Body of pancreas (tissue), 4 donors: ENCODE measurements around the gene GYPC. TPM values are rescaled to one million over a fixed set of nuclear protein-coding genes. Genes with fewer than 3 reads are reported as not detected.
"Not testable (repeated sequence)": the region's sequence is repeated elsewhere in the genome, so short reads cannot be mapped to it uniquely, and the experiment has no call there.

Source experiments
- ATAC-seq: fragments of 150-250 bp; one replicate; pipeline ENCODE4 v1.9.1; 2016
- DNase-seq, 4 donors: peaks; one replicate each; pipeline ENCODE4 v3.0.0-alpha.2; 2019
- H3K27ac ChIP-seq, 4 donors: fragments of 200-600 bp; sonication (generic); 1 replicate in 3 of 4; 2 replicates in 1 of 4; pipeline versions ENCODE4 v1.5.1 to v1.6.1; 2016 to 2019; ENCODE audit warnings: mild to moderate bottlenecking in 1 of 4, mixed read lengths in 1 of 4, moderate library complexity in 1 of 4
- H3K27me3 ChIP-seq, 2 donors: fragments of 200-600 bp; sonication (generic); one replicate each; pipeline ENCODE4 v1.6.0; 2016; ENCODE audit warnings: mild to moderate bottlenecking in 1 of 2
- H3K36me3 ChIP-seq, 2 donors: fragments of 200-600 bp; sonication (generic); replicated peaks in 1 of 2; 2 replicates each; pipeline ENCODE4 v1.5.1; 2016; ENCODE audit warnings: low read depth in 2 of 2; ENCODE audit not compliant: insufficient read depth in 1 of 2
- H3K4me1 ChIP-seq: fragments of 200-600 bp; sonication (generic); one replicate; pipeline ENCODE4 v1.6.0; 2016
- H3K4me3 ChIP-seq, 2 donors: fragments of 200-600 bp; sonication (generic); 1 replicate in 1 of 2; 2 replicates in 1 of 2; pipeline ENCODE4 v1.5.1; 2016 to 2019
- H3K9me3 ChIP-seq, 3 donors: fragments of 200-600 bp; sonication (generic); 1 replicate in 2 of 3; 2 replicates in 1 of 3; pipeline ENCODE4 v1.5.1; 2016
- POLR2A ChIP-seq, 3 donors: fragments of 450-650 bp; IDR thresholded peaks; one replicate each; pipeline ENCODE4 v1.6.1; 2016; ENCODE audit warnings: antibody characterized with exemption in 3 of 3, mild to moderate bottlenecking in 2 of 3
- WGBS, 2 donors: methylation state at CpG; one replicate each; pipeline ENCODE4 v1.1.5; 2017; 5-methylcytosine and 5-hydroxymethylcytosine counted together
- intact Hi-C: fragments of 100-400 bp; cut with DNase I; formaldehyde crosslinking; loops from one replicate; pipeline ENCODE4 v1.15.1; 2023
- total RNA-seq, 2 donors: library from RNA; depleted of rRNA; stranded (reverse); fragments of >200 nt; gene quantifications; one replicate each; pipeline ENCODE4 v1.1.0, GENCODE V29; 2016
- TF ChIP-seq, protein P1 (sequence below), 7 experiments: fragments of 450-650 bp in 4 of 7; fragments of 200-600 bp in 3 of 7; sonication (generic) in 3 of 7; IDR thresholded peaks; one replicate each; pipeline ENCODE4 v1.5.1; 2016 to 2019; ENCODE audit warnings: antibody characterized with exemption in 7 of 7

Gene GYPC
- total RNA-seq, 2 donors from 2014 or later: 26.4 to 28.8 TPM

DNA sequence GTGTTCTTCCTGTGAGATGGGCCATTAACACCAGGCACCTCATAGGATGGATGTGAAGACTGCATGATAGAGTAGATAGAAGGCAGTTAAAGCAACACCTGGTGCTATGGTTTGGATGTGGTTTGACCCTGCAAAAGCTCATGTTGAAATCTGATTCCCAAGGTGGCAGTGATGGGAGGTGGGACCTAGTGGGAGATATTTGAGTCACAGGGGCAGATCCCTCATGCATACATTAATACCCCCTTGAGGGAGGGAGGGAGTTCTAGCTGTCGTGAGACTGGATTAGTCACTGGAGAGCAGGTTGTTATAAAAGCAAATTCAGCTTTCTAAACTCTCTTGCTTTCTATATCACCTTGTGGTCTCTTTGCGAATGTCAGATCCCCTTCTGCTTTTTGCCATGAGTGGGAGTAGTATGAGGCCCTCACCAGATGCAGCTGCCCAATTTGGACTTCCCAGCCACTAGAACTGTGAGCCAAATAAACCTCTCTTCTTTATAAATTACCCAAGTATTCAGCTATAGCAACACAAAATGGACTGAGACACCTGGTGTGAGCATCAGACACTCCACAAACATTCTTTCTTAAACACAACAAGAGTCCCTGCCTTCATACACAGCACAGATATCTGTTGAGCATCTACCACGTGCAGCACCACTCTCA, 37.1 kb downstream of the GYPC start:
- intact Hi-C loops, H3K27me3 ChIP-seq, ATAC-seq, H3K36me3 ChIP-seq, DNase-seq, H3K4me3 ChIP-seq, H3K9me3 ChIP-seq, H3K27ac ChIP-seq: not testable (repeated sequence)
- WGBS, 2 donors: 53 to 88% methylated on average over 2 to 3 of the region's 3 CpGs
- H3K4me1 ChIP-seq: peaks cover 15% of the 10 kb centered on the region

DNA sequence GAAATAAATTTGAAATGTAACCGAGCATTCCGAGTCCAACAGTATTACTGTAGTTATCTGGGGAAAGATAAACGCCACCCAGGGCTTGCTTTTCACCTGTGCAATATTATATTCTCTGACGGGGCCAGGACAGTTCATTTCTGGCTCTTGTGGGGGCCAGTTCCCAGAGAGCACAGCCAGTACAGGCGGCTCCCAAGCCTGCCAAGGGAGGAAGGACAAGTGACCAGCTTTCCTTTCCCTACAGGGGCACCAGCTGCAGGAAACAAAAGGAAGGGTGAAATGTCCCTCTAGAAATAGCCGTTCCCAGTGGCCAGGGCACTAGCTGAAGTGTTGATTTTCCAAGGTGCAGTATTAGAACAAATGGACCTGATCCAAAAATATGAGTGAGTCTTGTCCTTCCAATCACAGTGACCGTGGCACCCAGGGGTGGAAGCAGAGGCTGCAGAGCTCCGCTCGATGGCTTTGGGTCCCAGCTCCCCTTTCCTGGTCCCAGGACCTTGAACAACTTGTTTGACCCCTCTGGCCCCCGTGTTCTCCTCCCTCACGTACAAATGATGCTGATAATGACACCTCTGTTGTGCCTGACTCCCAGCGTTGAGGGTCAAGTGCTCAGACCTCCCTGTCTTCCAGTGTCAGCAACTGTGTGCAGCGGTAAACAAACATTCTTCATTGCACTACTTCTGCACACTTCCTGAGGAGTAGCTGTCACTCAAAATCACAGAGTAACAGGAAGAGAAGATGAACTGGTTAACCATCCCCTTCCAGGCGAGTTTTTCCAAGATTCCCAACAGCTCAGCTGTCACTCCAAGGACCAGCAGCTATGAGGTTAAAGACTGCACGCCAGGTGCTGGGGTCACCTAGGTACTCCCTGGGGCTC, 40.9 kb downstream of the GYPC start:
- DNase-seq (no peak), ATAC-seq (no peak)
- no peak overlapping the region for H3K4me3 ChIP-seq
- peaks cover 21% of the 10 kb centered on the region for H3K4me1 ChIP-seq
- intact Hi-C loops: no loop called here
- H3K27ac ChIP-seq: no peak overlapping the region
- H3K36me3 ChIP-seq: peaks cover 0 to 2% of the 10 kb centered on the region in 2 donors
- 43 to 47% methylated on average over 15 of the region's 15 CpGs for WGBS, 2 donors
- no peaks in the 10 kb centered on the region for H3K9me3 ChIP-seq
- no peaks in the 10 kb centered on the region for H3K27me3 ChIP-seq
- no peak for TF ChIP-seq POLR2A (IDR thresholded peaks at IDR 0.05)
- TF ChIP-seq, protein P1, sequence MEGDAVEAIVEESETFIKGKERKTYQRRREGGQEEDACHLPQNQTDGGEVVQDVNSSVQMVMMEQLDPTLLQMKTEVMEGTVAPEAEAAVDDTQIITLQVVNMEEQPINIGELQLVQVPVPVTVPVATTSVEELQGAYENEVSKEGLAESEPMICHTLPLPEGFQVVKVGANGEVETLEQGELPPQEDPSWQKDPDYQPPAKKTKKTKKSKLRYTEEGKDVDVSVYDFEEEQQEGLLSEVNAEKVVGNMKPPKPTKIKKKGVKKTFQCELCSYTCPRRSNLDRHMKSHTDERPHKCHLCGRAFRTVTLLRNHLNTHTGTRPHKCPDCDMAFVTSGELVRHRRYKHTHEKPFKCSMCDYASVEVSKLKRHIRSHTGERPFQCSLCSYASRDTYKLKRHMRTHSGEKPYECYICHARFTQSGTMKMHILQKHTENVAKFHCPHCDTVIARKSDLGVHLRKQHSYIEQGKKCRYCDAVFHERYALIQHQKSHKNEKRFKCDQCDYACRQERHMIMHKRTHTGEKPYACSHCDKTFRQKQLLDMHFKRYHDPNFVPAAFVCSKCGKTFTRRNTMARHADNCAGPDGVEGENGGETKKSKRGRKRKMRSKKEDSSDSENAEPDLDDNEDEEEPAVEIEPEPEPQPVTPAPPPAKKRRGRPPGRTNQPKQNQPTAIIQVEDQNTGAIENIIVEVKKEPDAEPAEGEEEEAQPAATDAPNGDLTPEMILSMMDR (IDR thresholded peaks at IDR 0.05): no peak

DNA sequence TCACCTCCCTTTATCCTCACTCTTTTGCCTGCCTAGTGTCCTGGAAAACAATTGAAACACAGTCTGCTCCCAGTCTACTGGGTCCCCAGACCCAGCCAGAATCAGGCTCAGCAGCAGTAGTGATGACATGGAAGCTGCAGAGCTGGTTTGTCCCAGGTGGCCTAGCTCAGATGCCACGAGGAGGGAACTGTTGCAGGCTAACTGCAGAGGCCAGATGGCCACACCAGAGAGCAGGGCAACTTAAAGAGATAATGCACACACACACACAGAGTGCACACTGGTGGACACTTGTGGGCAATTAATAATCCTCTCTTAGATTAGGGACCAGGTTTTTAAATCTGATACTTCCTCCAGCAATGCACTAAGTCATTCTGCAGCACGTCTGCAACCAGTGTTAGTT, 42.4 kb downstream of the GYPC start:
- H3K4me1 ChIP-seq: peaks cover 26% of the 10 kb centered on the region
- H3K27ac ChIP-seq: no peak overlapping the region
- H3K9me3 ChIP-seq: no peaks in the 10 kb centered on the region
- DNase-seq (no peak), ATAC-seq (no peak)
- intact Hi-C loops: no loop called here
- H3K4me3 ChIP-seq: no peak overlapping the region
- H3K27me3 ChIP-seq: no peaks in the 10 kb centered on the region
- H3K36me3 ChIP-seq: peaks cover 0 to 2% of the 10 kb centered on the region in 2 donors
- TF ChIP-seq, protein P1 (IDR thresholded peaks at IDR 0.05): no peak
- no peak for TF ChIP-seq POLR2A (IDR thresholded peaks at IDR 0.05)
- WGBS, 2 donors: 30 to 32% methylated on average over 2 of the region's 2 CpGs

DNA sequence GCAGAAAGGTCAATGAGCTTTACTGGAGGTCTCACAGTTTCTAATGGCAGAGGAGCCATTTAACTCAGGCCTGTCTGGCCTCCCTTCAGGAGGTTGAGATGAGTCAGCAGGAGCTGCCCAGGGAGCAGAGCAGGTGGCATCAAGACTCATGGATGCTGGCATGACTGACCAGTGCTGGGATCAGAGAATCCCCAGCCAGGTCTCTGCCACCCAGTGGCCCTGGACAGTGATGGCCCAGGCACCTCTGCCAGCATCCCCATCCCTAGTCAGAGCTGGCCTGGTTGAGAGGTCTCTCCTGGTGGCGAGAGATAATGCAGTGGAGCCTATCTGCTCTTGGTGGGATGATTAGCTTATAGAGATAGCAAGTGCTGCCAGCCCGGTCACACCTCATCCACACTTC, 43.1 kb downstream of the GYPC start:
- H3K36me3 ChIP-seq: peaks cover 0 to 2% of the 10 kb centered on the region in 2 donors
- TF ChIP-seq, protein P1 (IDR thresholded peaks at IDR 0.05): no peak
- no peak for TF ChIP-seq POLR2A (IDR thresholded peaks at IDR 0.05)
- DNase-seq (no peak), ATAC-seq (no peak)
- no peak overlapping the region for H3K27ac ChIP-seq
- WGBS, 2 donors: 58 to 67% methylated on average over 1 to 2 of the region's 2 CpGs
- no peak overlapping the region for H3K4me3 ChIP-seq
- peaks cover 32% of the 10 kb centered on the region for H3K4me1 ChIP-seq
- H3K9me3 ChIP-seq: no peaks in the 10 kb centered on the region
- H3K27me3 ChIP-seq: no peaks in the 10 kb centered on the region
- intact Hi-C loops: no loop called here

DNA sequence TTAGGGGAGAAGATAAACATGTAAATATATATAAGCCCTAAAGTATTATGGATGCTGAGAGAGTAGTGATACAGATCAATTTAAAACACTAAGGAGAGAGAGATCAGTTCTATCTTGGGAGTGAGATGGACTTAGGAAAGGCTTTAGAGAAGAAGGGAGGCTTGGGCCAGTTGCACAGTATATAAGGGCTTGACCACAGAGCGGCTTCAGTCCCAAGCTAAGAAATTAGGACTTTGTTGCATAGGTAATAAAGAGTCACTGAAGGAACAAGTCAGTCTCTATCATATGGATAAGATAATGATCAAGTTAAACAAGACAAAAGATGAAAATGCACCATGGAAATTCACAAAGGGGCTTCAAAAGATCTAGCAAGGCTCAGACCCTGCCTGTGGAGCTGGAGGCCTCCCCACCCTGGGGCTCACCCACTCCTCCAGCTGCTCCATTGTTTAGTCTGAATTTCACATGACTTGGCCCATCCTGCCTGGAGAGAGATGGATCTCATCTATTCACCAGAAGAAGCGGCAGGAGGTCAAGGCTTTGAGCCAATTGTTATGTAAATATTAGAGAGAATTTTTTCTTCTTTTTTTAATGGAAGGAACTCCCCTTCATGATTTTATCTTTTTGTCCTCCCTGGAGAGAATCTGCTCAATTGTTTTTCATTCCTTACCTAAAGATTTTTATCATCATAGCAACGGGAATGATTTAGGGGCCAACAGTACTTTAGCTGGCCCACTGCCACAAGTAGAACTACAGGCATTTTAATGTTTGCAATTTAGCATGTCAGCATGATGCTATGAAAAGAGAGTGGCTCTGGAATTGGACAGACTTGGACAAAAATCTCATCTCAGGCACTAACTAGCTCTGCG, 44.0 kb downstream of the GYPC start:
- intact Hi-C loops: no loop called here
- H3K27me3 ChIP-seq: no peaks in the 10 kb centered on the region
- TF ChIP-seq POLR2A (IDR thresholded peaks at IDR 0.05): no peak
- TF ChIP-seq, protein P1 (IDR thresholded peaks at IDR 0.05): no peak
- WGBS, 2 donors: 49 to 53% methylated on average over 4 of the region's 4 CpGs
- no peak overlapping the region for H3K4me3 ChIP-seq
- H3K4me1 ChIP-seq: peaks cover 39% of the 10 kb centered on the region
- DNase-seq: no peak
- H3K27ac ChIP-seq: peak overlapping the region in 2 of 4 donors; percentile 24 to 30
- H3K9me3 ChIP-seq: no peaks in the 10 kb centered on the region
- ATAC-seq: no peak
- peaks cover 0 to 2% of the 10 kb centered on the region in 2 donors for H3K36me3 ChIP-seq
